SH-SY5Y (cell line): ENCODE measurements around the gene CHCT1.

Experiments used
- GATA2 ChIP-seq: IDR thresholded peaks from 2 replicates; pipeline ENCODE4 v1.6.1; 2011; ENCODE audit warnings: mild to moderate bottlenecking, low read depth, low read length
- GATA3 ChIP-seq: IDR thresholded peaks from 2 replicates; pipeline ENCODE4 v1.6.1; 2011; ENCODE audit warnings: low read depth, mild to moderate bottlenecking, low read length, moderate library complexity

DNA sequence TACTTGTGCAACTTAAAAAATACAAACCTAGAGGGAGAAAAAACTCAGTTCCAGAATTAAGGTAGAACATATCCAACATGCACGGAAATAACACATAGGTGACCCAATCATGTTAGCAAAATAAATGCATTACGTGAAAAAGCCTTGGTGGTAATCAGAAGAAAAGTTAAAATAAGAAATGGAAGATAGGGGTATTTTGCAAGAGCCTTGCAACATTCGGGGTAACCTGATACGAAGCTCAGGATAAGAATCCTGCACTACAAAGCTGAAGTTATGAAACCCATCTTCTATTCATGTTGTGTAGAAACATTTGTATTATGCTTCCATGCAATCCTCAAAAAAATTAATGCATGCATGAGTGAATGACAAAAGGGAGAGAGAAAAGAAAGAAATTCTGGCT is 33.1 kb downstream of the CHCT1 start:
- TF ChIP-seq GATA2 (no peak), GATA3 (no peak)
